Lower lobe of right lung (tissue), 2 donors: Measurements from ENCODE around the gene ZNF860. TPM values are rescaled to one million over a fixed set of nuclear protein-coding genes. Genes with fewer than 3 reads are reported as not detected.
A peak's percentile ranks its signal among the peaks of the same experiment; 100 is the strongest.
"Not testable (repeated sequence)": the region's sequence is repeated elsewhere in the genome, so short reads cannot be mapped to it uniquely, and the experiment has no call there.

Experiments
- ATAC-seq, 2 donors: fragments of 200-7000 bp; cut with Tn5 transposase; one replicate each; pipeline ENCODE4 v1.9.1; 2020 to 2022; ENCODE audit warnings: mild to moderate bottlenecking in 2 of 2, moderate library complexity in 2 of 2
- DNase-seq: peaks from one replicate; pipeline ENCODE4 v3.0.0-alpha.2; 2020
- H3K27ac ChIP-seq: fragments of 200-600 bp; one replicate; pipeline ENCODE4 v1.8.0; 2022
- H3K27me3 ChIP-seq: fragments of 200-600 bp; one replicate; pipeline ENCODE4 v1.8.0; 2022; ENCODE audit warnings: low read depth
- H3K36me3 ChIP-seq: fragments of 200-600 bp; one replicate; pipeline ENCODE4 v1.8.0; 2022; ENCODE audit warnings: mild to moderate bottlenecking
- H3K4me1 ChIP-seq: fragments of 200-600 bp; one replicate; pipeline ENCODE4 v1.8.0; 2022
- H3K4me3 ChIP-seq: fragments of 200-600 bp; one replicate; pipeline ENCODE4 v1.8.0; 2022; ENCODE audit warnings: mild to moderate bottlenecking
- H3K9me3 ChIP-seq: fragments of 200-600 bp; one replicate; pipeline ENCODE4 v1.8.0; 2022
- intact Hi-C: fragments of 100-400 bp; cut with DNase I; formaldehyde crosslinking; loops from one replicate; pipeline ENCODE4 v1.11.0; 2022
- total RNA-seq: library from RNA; stranded (reverse); fragmentation: NEBNext Ultra II Directional; extraction: Animal tissue kit (Norgen Biotek cat#: 25700); gene quantifications from one replicate; pipeline ENCODE4 v1.2.1, GENCODE V29; 2021
- TF ChIP-seq, protein P1 (sequence below): fragments of 200-600 bp; IDR thresholded peaks from one replicate; pipeline ENCODE4 v1.8.0; 2022; ENCODE audit warnings: antibody characterized with exemption, mild to moderate bottlenecking
- donor health status: DM: no; HTN: yes; CAD: no; lungs with severe emphysema.

The ZNF860 gene
- total RNA-seq, 1 donor from 2014 or later: 1.6 TPM

DNA sequence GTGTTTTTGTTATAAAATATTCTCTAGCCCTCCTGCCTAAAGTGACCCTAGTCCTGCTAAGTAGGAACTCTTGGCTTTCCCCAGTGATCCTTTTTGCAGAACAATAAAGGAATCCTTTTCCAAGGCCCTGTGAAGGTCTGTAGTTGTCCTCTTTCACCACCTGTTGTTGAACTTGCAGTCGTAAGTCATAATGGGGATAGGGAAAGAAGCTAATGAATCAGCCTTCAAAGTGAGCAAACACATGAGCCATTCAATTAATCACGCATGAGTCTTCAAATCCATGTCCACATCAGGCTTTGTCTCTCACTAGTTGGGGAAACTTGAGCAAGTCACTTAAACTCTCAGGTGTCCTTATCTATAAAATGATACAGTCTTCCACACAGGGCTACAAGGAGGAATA is 27.6 kb downstream of the ZNF860 start:
- H3K9me3 ChIP-seq: no peaks in the 10 kb centered on the region
- intact Hi-C loops: no loop called here
- ATAC-seq (no peak), DNase-seq (no peak)
- H3K27me3 ChIP-seq: no peaks in the 10 kb centered on the region
- TF ChIP-seq, protein P1, sequence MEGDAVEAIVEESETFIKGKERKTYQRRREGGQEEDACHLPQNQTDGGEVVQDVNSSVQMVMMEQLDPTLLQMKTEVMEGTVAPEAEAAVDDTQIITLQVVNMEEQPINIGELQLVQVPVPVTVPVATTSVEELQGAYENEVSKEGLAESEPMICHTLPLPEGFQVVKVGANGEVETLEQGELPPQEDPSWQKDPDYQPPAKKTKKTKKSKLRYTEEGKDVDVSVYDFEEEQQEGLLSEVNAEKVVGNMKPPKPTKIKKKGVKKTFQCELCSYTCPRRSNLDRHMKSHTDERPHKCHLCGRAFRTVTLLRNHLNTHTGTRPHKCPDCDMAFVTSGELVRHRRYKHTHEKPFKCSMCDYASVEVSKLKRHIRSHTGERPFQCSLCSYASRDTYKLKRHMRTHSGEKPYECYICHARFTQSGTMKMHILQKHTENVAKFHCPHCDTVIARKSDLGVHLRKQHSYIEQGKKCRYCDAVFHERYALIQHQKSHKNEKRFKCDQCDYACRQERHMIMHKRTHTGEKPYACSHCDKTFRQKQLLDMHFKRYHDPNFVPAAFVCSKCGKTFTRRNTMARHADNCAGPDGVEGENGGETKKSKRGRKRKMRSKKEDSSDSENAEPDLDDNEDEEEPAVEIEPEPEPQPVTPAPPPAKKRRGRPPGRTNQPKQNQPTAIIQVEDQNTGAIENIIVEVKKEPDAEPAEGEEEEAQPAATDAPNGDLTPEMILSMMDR: no peak
- no peak overlapping the region for H3K4me3 ChIP-seq
- H3K27ac ChIP-seq: no peak overlapping the region
- no peaks in the 10 kb centered on the region for H3K36me3 ChIP-seq
- no peaks in the 10 kb centered on the region for H3K4me1 ChIP-seq

DNA sequence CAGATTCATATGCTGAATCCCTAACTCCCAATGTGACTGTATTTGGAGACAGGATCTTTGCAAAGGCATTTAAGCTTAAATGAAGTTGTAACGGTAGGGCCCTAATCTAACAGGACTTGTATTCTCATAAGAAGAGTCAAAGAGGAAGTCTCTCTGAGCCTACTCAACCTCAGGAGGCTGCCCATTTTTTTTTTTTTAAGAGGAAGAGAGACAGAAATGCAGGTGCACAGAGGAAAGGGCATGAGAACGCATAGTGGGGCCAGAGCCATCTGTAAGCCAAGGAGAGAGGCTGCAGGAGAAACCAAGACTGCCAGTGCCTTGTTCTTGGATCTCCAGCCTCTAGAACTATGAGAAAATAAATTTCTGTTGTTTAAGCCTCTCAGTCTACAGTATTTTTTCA is 28.4 kb downstream of the ZNF860 start:
- Histone ChIP-seq H3K36me3 (no peaks in the 10 kb centered on the region), H3K4me3 (no peak overlapping the region), H3K27ac (no peak overlapping the region), H3K4me1 (no peaks in the 10 kb centered on the region), H3K27me3 (no peaks in the 10 kb centered on the region), H3K9me3 (no peaks in the 10 kb centered on the region)
- no peak for DNase-seq
- intact Hi-C loops: no loop called here
- TF ChIP-seq, protein P1: no peak
- ATAC-seq: no peak

DNA sequence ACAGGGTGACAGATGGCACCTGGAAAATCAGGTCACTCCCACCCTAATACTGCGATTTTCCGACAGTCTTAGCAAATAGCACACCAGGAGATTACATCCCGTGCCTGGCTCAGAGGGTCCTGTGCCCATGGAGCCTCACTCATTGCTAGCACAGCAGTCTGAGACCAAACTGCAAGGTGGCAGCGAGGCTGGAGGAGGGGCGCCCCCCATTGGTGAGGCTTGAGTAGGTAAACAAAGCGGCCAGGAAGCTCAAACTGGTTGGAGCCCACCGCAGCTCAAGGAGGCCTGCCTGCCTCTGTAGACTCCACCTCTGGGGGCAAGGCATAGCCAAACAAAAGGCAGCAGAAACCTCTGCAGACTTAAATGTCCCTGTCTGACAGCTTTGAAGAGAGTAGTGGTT is 29.1 kb downstream of the ZNF860 start:
- H3K36me3 ChIP-seq, DNase-seq, intact Hi-C loops, ATAC-seq, H3K4me3 ChIP-seq, H3K27me3 ChIP-seq, H3K4me1 ChIP-seq, H3K9me3 ChIP-seq, H3K27ac ChIP-seq: not testable (repeated sequence)

DNA sequence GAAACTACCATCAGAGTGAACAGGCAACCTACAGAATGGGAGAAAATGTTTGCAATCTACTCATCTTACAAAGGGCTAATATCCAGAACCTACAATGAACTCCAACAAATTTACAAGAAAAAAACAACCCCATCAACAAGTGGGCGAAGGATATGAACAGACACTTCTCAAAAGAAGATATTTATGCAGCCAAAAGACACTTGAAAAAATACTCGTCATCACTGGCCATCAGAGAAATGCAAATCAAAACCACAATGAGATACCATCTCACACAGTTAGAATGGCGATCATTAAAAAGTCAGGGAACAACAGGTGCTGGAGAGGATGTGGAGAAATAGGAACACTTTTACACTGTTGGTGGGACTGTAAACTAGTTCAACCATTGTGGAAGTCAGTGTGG is 34.1 kb downstream of the ZNF860 start:
- intact Hi-C loops, ATAC-seq, H3K27me3 ChIP-seq, H3K4me1 ChIP-seq, H3K36me3 ChIP-seq, DNase-seq, H3K9me3 ChIP-seq, H3K27ac ChIP-seq, H3K4me3 ChIP-seq: not testable (repeated sequence)

DNA sequence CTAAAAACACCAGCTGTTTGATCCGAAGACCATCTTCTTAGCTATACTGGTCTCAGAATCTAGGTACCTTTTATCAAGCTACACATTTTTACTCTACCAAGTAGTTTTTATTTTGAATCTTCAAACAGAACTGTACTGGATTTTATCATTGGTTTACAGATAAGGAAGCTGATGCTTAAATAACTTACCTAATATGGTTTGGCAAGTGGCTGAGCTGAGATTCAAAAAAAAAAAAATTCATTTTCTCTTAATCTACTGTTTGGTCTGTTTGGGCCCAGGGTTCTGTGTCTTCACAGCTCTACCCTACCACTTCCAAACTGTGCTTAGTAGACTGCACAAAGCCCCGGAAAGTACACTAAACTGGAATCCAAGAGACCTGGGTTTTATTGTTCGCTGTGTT is 35.7 kb downstream of the ZNF860 start:
- H3K27ac ChIP-seq: no peak overlapping the region
- no peaks in the 10 kb centered on the region for H3K27me3 ChIP-seq
- peaks cover 7% of the 10 kb centered on the region for H3K4me1 ChIP-seq
- H3K4me3 ChIP-seq: no peak overlapping the region
- intact Hi-C loops: no loop called here
- no peaks in the 10 kb centered on the region for H3K9me3 ChIP-seq
- H3K36me3 ChIP-seq: no peaks in the 10 kb centered on the region
- TF ChIP-seq, protein P1: no peak
- no peak for ATAC-seq
- DNase-seq: no peak

DNA sequence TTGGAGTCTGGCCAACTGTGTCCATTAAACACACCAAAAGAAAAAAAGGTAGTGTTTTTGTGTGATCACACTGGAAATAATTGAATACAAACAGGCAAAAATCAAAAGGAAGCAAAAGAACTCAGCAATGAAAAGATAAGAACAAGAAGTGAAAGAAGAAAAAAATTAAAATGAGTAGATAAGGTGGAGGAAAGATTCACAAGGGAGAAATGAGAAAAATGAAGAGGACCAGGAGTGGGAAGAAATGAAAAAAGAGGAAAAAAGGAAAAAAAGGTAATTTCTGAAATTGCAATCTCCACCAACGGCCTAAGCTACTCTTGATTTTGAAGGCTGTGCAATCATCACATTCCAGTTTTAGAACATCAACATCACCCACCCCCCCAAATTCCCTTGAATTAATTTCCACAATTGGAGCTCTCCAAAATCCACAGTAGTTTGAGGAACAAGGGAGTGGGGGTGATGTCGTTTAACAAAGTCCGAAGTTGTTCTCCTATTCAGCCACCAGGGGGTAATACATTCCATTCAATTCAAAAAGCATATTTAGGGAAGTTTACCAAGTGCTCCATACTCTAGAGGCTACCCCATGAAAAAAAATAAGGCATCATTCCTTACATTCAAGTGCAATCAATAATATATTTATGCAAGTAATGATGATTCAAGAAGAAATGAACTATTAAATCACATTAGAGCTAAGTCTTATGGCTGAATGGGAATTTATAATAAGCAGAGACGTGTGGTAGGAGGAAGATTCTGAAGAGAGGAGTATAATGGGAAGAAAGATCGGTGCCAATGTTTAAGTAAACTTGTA is 37.4 kb downstream of the ZNF860 start:
- DNase-seq: no peak
- no peaks in the 10 kb centered on the region for H3K36me3 ChIP-seq
- peak; percentile 81 to 89 for ATAC-seq
- intact Hi-C loops: no loop called here
- no peak overlapping the region for H3K4me3 ChIP-seq
- TF ChIP-seq, protein P1: peak; percentile 72
- peaks cover 7% of the 10 kb centered on the region for H3K4me1 ChIP-seq
- no peaks in the 10 kb centered on the region for H3K27me3 ChIP-seq
- H3K27ac ChIP-seq: no peak overlapping the region
- H3K9me3 ChIP-seq: no peaks in the 10 kb centered on the region
